ENCODE measurements around the gene CREBZF. TPM values are rescaled to one million over a fixed set of nuclear protein-coding genes. Genes with fewer than 3 reads are reported as not detected.

CREBZF gene
- total RNA-seq, 1 experiment from 2014 or later, result 99.4 TPM

DNA sequence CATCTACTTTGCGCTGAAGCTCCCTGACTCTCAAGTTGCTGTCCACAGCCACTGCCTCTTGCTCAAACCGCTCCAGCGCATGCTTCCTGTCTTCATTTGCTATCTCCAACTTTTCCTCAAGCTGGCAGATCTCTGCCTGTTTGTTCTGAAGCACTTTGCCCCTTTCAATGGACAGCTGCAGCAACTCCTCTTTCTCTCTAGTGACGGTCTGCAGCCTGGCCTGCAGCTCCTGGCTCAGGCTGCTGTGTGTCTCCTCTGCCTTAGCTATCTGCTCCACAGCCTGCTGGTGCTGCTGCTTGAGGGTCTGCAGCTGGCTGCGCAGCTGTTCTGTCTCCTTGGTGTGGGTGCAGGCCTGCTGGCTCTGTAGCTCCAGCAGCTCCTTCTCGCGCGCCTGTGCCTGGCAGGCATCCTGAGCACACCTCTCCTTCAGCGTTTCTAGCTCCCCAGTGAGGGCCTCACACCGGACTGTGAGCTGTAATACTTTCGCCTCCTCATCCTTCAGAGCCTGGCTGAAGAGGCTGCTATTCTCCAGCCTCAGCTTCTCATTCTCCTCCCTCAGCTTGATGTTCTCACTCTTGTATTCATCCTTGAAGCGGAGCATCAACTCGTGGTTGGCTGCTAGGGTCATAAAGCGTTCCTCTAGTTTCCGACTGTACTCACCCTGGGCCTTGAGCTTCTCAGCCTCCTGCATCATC lies 20.3 kb upstream of the CREBZF start:
- no peaks in the 10 kb centered on the region for H3K9me3 Mint-ChIP-seq (ENCODE audit: unreplicated experiment)
- POLR2A ChIA-PET, result interaction anchor here (1.4 kb wide), 1 partner anchor 38 kb away, joined by 7 read pairs; the partner anchor contains the start of gene TMEM126A
- CTCF ChIA-PET, result interaction anchor here (0.9 to 1.0 kb wide), 2 partner anchors 10 to 141 kb away, joined by 3 read pairs; no protein-coding TSS in a partner anchor
- peak overlapping the region; percentile 23 for H3K27ac Mint-ChIP-seq (ENCODE audit: unreplicated experiment)
- H3K4me1 Mint-ChIP-seq (ENCODE audit: low read depth, unreplicated experiment), result peaks cover 21% of the 10 kb centered on the region
- H3K27me3 ChIP-seq (replicated peaks; ENCODE audit: control insufficient read depth, insufficient read depth, low read length), result no peaks in the 10 kb centered on the region
- H3K9me3 ChIP-seq, result no peaks in the 10 kb centered on the region
- H3K36me3 ChIP-seq (ENCODE audit: control insufficient read depth, insufficient read depth, low read length), result no peaks in the 10 kb centered on the region
- H3K27me3 Mint-ChIP-seq (ENCODE audit: insufficient read depth, unreplicated experiment), result no peaks in the 10 kb centered on the region
- H3K4me3 Mint-ChIP-seq (ENCODE audit: unreplicated experiment), result no peak overlapping the region
- TF ChIP-seq, protein P1, sequence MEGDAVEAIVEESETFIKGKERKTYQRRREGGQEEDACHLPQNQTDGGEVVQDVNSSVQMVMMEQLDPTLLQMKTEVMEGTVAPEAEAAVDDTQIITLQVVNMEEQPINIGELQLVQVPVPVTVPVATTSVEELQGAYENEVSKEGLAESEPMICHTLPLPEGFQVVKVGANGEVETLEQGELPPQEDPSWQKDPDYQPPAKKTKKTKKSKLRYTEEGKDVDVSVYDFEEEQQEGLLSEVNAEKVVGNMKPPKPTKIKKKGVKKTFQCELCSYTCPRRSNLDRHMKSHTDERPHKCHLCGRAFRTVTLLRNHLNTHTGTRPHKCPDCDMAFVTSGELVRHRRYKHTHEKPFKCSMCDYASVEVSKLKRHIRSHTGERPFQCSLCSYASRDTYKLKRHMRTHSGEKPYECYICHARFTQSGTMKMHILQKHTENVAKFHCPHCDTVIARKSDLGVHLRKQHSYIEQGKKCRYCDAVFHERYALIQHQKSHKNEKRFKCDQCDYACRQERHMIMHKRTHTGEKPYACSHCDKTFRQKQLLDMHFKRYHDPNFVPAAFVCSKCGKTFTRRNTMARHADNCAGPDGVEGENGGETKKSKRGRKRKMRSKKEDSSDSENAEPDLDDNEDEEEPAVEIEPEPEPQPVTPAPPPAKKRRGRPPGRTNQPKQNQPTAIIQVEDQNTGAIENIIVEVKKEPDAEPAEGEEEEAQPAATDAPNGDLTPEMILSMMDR (IDR thresholded peaks at IDR 0.05; ENCODE audit: insufficient read depth in 1 of 2, low read depth in 1 of 2, low read length in 1 of 2, severe bottlenecking in 1 of 2, unreplicated experiment in 1 of 2), result no peak
- intact Hi-C loops (cut with micrococcal nuclease; ENCODE audit: unreplicated experiment), result no loop called here
- no peaks in the 10 kb centered on the region for H3K4me1 ChIP-seq
- no peak for DNase-seq
- no TSS peak for BruUV-seq (replicated peaks)
- H3K36me3 Mint-ChIP-seq (ENCODE audit: insufficient read depth, unreplicated experiment), result peaks cover 19% of the 10 kb centered on the region
- no peak overlapping the region for H3K4me3 ChIP-seq (ENCODE audit: low read depth, low read length)

DNA sequence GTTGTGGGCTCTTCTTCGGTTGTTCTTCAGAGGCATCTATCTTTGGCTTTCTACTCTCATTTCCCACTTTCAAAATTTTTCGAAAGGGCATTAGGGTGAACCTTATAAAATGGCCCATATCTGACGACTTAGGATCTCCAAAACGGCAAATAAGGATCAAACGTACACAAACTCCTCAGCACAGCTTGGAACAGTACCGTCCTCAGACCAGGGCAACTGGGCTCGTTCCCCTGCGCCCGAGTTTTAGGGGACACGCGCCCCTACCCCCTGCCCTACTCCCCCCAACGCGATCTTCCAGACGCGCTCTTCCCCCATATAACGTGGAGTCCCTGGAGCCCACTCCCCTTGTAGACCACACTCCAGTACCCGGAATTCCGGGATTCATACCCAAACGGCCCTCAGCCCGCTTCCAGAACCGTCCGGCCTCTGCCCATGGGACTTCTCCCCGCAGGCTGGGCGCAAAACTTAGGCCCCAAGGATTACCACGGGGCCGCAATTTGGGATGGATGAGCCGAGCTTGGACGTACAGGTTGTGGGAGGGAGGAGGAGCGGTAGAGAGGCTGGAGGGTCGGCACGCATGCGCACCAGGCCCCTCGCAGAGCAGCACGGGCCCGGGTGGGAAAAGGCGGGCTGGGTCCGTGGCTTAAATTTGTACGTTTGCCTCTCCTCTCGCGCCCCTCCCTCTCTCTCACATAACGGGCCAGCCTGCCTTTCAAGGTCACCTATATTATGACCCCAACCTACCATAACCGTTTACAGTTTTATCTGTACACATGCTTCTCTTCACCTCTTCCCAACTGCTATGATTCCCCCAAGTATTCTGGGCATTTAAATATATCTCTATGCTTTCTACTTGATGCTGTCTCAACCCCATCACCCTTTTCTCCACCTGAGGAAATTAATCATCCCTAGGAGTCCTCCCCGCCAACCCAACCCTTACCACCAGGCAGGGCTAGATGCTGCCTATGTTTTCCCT lies 17.7 kb upstream of the CREBZF start:
- DNase-seq, result no peak
- H3K4me1 ChIP-seq, result no peaks in the 10 kb centered on the region
- no peak overlapping the region for H3K4me3 ChIP-seq (ENCODE audit: low read depth, low read length)
- TF ChIP-seq, protein P1 (IDR thresholded peaks at IDR 0.05; ENCODE audit: insufficient read depth in 1 of 2, low read depth in 1 of 2, low read length in 1 of 2, severe bottlenecking in 1 of 2, unreplicated experiment in 1 of 2), result no peak
- peaks cover 24% of the 10 kb centered on the region for H3K4me1 Mint-ChIP-seq (ENCODE audit: low read depth, unreplicated experiment)
- H3K27ac Mint-ChIP-seq (ENCODE audit: unreplicated experiment), result no peak overlapping the region
- no peaks in the 10 kb centered on the region for H3K9me3 ChIP-seq
- no peaks in the 10 kb centered on the region for H3K27me3 ChIP-seq (replicated peaks; ENCODE audit: control insufficient read depth, insufficient read depth, low read length)
- H3K4me3 Mint-ChIP-seq (ENCODE audit: unreplicated experiment), result no peak overlapping the region
- no peaks in the 10 kb centered on the region for H3K36me3 ChIP-seq (ENCODE audit: control insufficient read depth, insufficient read depth, low read length)
- H3K27me3 Mint-ChIP-seq (ENCODE audit: insufficient read depth, unreplicated experiment), result no peaks in the 10 kb centered on the region
- no peaks in the 10 kb centered on the region for H3K9me3 Mint-ChIP-seq (ENCODE audit: unreplicated experiment)
- ChIA-PET CTCF (no interaction called here), POLR2A (no interaction called here)
- intact Hi-C loops (cut with micrococcal nuclease; ENCODE audit: unreplicated experiment), result no loop called here
- H3K36me3 Mint-ChIP-seq (ENCODE audit: insufficient read depth, unreplicated experiment), result peaks cover 19% of the 10 kb centered on the region
- no TSS peak for BruUV-seq (replicated peaks)

DNA sequence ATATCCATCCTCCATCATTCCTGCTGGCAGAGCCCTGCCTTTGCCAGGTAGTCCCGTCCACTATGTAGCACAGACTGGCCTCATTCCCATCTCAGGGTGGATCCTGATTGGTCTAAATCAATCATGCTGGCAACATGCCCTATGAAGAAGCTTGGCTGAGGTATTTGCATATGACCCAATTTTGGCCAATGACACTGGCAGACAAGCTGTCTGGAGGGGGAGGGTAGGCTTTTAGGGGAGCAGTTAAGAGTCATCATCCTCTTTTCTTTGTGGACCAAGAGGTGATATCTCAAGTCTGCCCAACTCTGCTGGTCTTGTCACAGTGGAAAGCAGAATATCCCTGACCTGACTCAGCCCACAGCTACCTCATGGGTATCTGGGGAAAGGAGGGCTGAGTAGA lies 16.0 kb upstream of the CREBZF start:
- CTCF ChIA-PET, result no interaction called here
- H3K27ac Mint-ChIP-seq (ENCODE audit: unreplicated experiment), result no peak overlapping the region

More for the DNA sequence above, 16.0 kb upstream of the CREBZF start:
- Histone ChIP-seq H3K4me3 (ENCODE audit: low read depth, low read length) (no peak overlapping the region), H3K36me3 (ENCODE audit: control insufficient read depth, insufficient read depth, low read length) (no peaks in the 10 kb centered on the region), H3K9me3 (no peaks in the 10 kb centered on the region), H3K4me1 (no peaks in the 10 kb centered on the region), H3K27me3 (replicated peaks; ENCODE audit: control insufficient read depth, insufficient read depth, low read length) (no peaks in the 10 kb centered on the region)
- no peak for DNase-seq
- peaks cover 21% of the 10 kb centered on the region for H3K4me1 Mint-ChIP-seq (ENCODE audit: low read depth, unreplicated experiment)
- intact Hi-C loops (cut with micrococcal nuclease; ENCODE audit: unreplicated experiment), result no loop called here
- BruUV-seq (replicated peaks), result no TSS peak
- no peak overlapping the region for H3K4me3 Mint-ChIP-seq (ENCODE audit: unreplicated experiment)
- no peaks in the 10 kb centered on the region for H3K27me3 Mint-ChIP-seq (ENCODE audit: insufficient read depth, unreplicated experiment)
- TF ChIP-seq, protein P1 (IDR thresholded peaks at IDR 0.05; ENCODE audit: insufficient read depth in 1 of 2, low read depth in 1 of 2, low read length in 1 of 2, severe bottlenecking in 1 of 2, unreplicated experiment in 1 of 2), result no peak
- no peaks in the 10 kb centered on the region for H3K9me3 Mint-ChIP-seq (ENCODE audit: unreplicated experiment)
- H3K36me3 Mint-ChIP-seq (ENCODE audit: insufficient read depth, unreplicated experiment), result peaks cover 11% of the 10 kb centered on the region
- POLR2A ChIA-PET, result no interaction called here
